HCT116 (cell line): Measurements from ENCODE around the gene C6orf47. TPM values are rescaled to one million over a fixed set of nuclear protein-coding genes. Genes with fewer than 3 reads are reported as not detected.

ENCODE experiments used
- ATAC-seq: fragments of 200-7000 bp; cut with Tn5 transposase; 2 replicates; pipeline ENCODE4 v1.9.1; 2020; ENCODE audit warnings: mild to moderate bottlenecking, moderate library complexity
- BruUV-seq: library from RNA; stranded (reverse); fragments of 400-500 nt; replicated peaks from 2 replicates; lab custom pipeline; 2021; lab: Mats Ljungman, UMichigan
- CTCF ChIA-PET: fragments of 300-600 bp; sonication (Branson Sonifier 250); formaldehyde crosslinking; loops from one replicate; lab custom pipeline; 2021; ENCODE audit warnings: antibody characterized with exemption; lab: Charles Lee
- POLR2A ChIA-PET: fragments of 300-600, 350-600 bp; sonication (Branson Sonifier 250); formaldehyde crosslinking; loops from one replicate; lab custom pipeline; 2021; ENCODE audit warnings: antibody characterized with exemption; lab: Charles Lee
- RAD21 ChIA-PET, 2 experiments: fragments of 300-600 bp; sonication (Branson Sonifier 250); formaldehyde crosslinking; loops; one replicate each; lab custom pipeline; 2023; ENCODE audit warnings: low total read pairs in 2 of 2; ENCODE audit not compliant: uncharacterized antibody in 2 of 2, unreplicated experiment in 2 of 2, low non-redundant PET in 1 of 2; lab: Charles Lee
- DNase-seq: peaks from one replicate; pipeline ENCODE4 v3.0.0-alpha.2; 2010; ENCODE audit warnings: low read depth, low spot score
- H2AFZ ChIP-seq: fragments of 200-600 bp; shearing (Covaris generic), sonication (generic); 2 replicates; pipeline ENCODE4 v1.6.1; 2017; ENCODE audit warnings: low read depth, mixed run types, mixed read lengths, antibody characterized with exemption, low read length; ENCODE audit not compliant: poor library complexity, severe bottlenecking
- H3K27ac ChIP-seq: 2 replicates; pipeline ENCODE4 v1.5.1; 2012; ENCODE audit warnings: low read depth, low read length
- H3K27me3 ChIP-seq: fragments of 200-600 bp; sonication (generic); 2 replicates; pipeline ENCODE4 v1.6.1; 2016; ENCODE audit warnings: mixed run types, low read length, mixed read lengths; ENCODE audit not compliant: insufficient read depth
- H3K36me3 ChIP-seq, 2 experiments: fragments of 200-500 bp in 1 of 2; fragments of 200-600 bp in 1 of 2; sonication (Bioruptor generic) in 1 of 2; sonication (generic) in 1 of 2; 2 replicates each; pipeline versions ENCODE4 v1.5.1 to v1.6.1; 2014 to 2016; ENCODE audit warnings: low read length in 2 of 2, inconsistent platforms in 1 of 2, mixed read lengths in 1 of 2, mixed run types in 1 of 2; ENCODE audit not compliant: insufficient read depth in 2 of 2, control insufficient read depth in 1 of 2
- H3K4me1 ChIP-seq, 2 experiments: fragments of 200-600 bp in 1 of 2; sonication (generic) in 1 of 2; 2 replicates each; pipeline versions ENCODE4 v1.5.1 to v1.6.1; 2012 to 2017; ENCODE audit warnings: low read length in 2 of 2, inconsistent platforms in 1 of 2, mild to moderate bottlenecking in 1 of 2, mixed read lengths in 1 of 2, mixed run types in 1 of 2, moderate library complexity in 1 of 2; ENCODE audit not compliant: insufficient read depth in 2 of 2, control insufficient read depth in 1 of 2
- H3K4me2 ChIP-seq: fragments of 200-600 bp; sonication (generic); 2 replicates; pipeline ENCODE4 v1.6.1; 2017; ENCODE audit warnings: mixed run types, low read length, mixed read lengths
- H3K4me3 ChIP-seq, 2 experiments: fragments of 200-600 bp in 1 of 2; sonication (generic) in 1 of 2; replicated peaks in 1 of 2; 2 replicates each; pipeline ENCODE4 v1.5.1; 2011 to 2016; ENCODE audit warnings: low read length in 2 of 2, control low read depth in 1 of 2, low read depth in 1 of 2, mild to moderate bottlenecking in 1 of 2, mixed read lengths in 1 of 2, mixed run types in 1 of 2
- H3K79me2 ChIP-seq: fragments of 200-600 bp; sonication (generic); 2 replicates; pipeline ENCODE4 v1.6.1; 2017; ENCODE audit warnings: mild to moderate bottlenecking, mixed run types, low read length, moderate library complexity, mixed read lengths; ENCODE audit not compliant: insufficient read depth
- H3K9ac ChIP-seq: fragments of 200-600 bp; sonication (generic); 2 replicates; pipeline ENCODE4 v1.6.1; 2016; ENCODE audit warnings: low read length, mixed read lengths
- H3K9me2 ChIP-seq: fragments of 200-600 bp; sonication (generic), shearing (Covaris generic); 2 replicates; pipeline ENCODE4 v1.6.1; 2017; ENCODE audit warnings: mixed run types, mild to moderate bottlenecking, moderate library complexity; ENCODE audit not compliant: insufficient read depth
- H3K9me3 ChIP-seq, 2 experiments: fragments of 200-500 bp in 1 of 2; fragments of 200-600 bp in 1 of 2; sonication (Bioruptor generic) in 1 of 2; sonication (generic) in 1 of 2; 2 replicates each; pipeline ENCODE4 v1.6.1; 2014 to 2017; ENCODE audit warnings: low read length in 2 of 2, mixed read lengths in 2 of 2, inconsistent platforms in 1 of 2, low read depth in 1 of 2, mild to moderate bottlenecking in 1 of 2, mixed run types in 1 of 2, moderate library complexity in 1 of 2; ENCODE audit not compliant: control insufficient read depth in 1 of 2, insufficient read depth in 1 of 2
- H4K20me1 ChIP-seq: fragments of 200-600 bp; sonication (generic), shearing (Covaris generic); 2 replicates; pipeline ENCODE4 v1.6.1; 2017; ENCODE audit warnings: mixed run types, mild to moderate bottlenecking, moderate library complexity; ENCODE audit not compliant: insufficient read depth
- CBX3 ChIP-seq: IDR thresholded peaks from 2 replicates; pipeline ENCODE4 v1.6.1; 2012; ENCODE audit warnings: low read depth
- CEBPB ChIP-seq: IDR thresholded peaks from 2 replicates; pipeline ENCODE4 v1.6.1; 2012; ENCODE audit warnings: low read depth
- EGR1 ChIP-seq: IDR thresholded peaks from 2 replicates; pipeline ENCODE4 v1.6.1; 2012; ENCODE audit warnings: low read depth
- ELF1 ChIP-seq: IDR thresholded peaks from 2 replicates; pipeline ENCODE4 v1.6.1; 2012; ENCODE audit warnings: low read depth, borderline replicate concordance
- EZH2 ChIP-seq: fragments of 200-600 bp; sonication (generic); IDR thresholded peaks from 2 replicates; pipeline ENCODE4 v1.6.1; 2017; ENCODE audit warnings: antibody characterized with exemption, mixed run types
- EZH2phosphoT487 ChIP-seq: fragments of 200-600 bp; IDR thresholded peaks from 2 replicates; pipeline ENCODE4 v1.6.1; 2018; ENCODE audit warnings: antibody characterized with exemption, borderline replicate concordance
- MAX ChIP-seq: IDR thresholded peaks from 2 replicates; pipeline ENCODE4 v1.6.1; 2012
- POLR2A ChIP-seq: IDR thresholded peaks from 2 replicates; pipeline ENCODE4 v1.7.0; 2011; ENCODE audit warnings: borderline replicate concordance; ENCODE audit not compliant: insufficient read depth, insufficient read length; ENCODE audit errors: extremely low read depth
- REST ChIP-seq: IDR thresholded peaks from 2 replicates; pipeline ENCODE4 v1.6.1; 2012; ENCODE audit warnings: low read depth
- SP1 ChIP-seq: IDR thresholded peaks from 2 replicates; pipeline ENCODE4 v1.6.1; 2012; ENCODE audit warnings: low read depth
- TCF7L2 ChIP-seq: IDR thresholded peaks from 2 replicates; pipeline ENCODE4 v1.7.0; 2011; ENCODE audit warnings: borderline replicate concordance, inconsistent platforms; ENCODE audit not compliant: insufficient read depth, insufficient read length; ENCODE audit errors: extremely low read depth
- YY1 ChIP-seq: IDR thresholded peaks from 2 replicates; pipeline ENCODE4 v1.6.1; 2011; ENCODE audit warnings: low read length, low read depth, moderate library complexity, mild to moderate bottlenecking; ENCODE audit not compliant: insufficient replicate concordance; ENCODE audit errors: extremely low read depth
- intact Hi-C: fragments of 100-400 bp; cut with micrococcal nuclease; formaldehyde crosslinking; loops from 2 replicates; pipeline ENCODE4 v1.10.0; 2022
- total RNA-seq: library from RNA; stranded (reverse); gene quantifications from one replicate; pipeline ENCODE4 v1.2.1, GENCODE V29; 2021; ENCODE audit not compliant: unreplicated experiment

C6orf47 gene
- total RNA-seq, 1 experiment from 2014 or later, result 13.4 TPM

- peaks cover 31% of the 10 kb centered on the region for H3K79me2 ChIP-seq
- BruUV-seq, result no TSS peak
- H3K4me2 ChIP-seq, result no peak overlapping the region
- no peaks in the 10 kb centered on the region for H3K9me3 ChIP-seq
- H4K20me1 ChIP-seq, result no peaks in the 10 kb centered on the region
- no peak overlapping the region for H3K4me3 ChIP-seq
- H3K27ac ChIP-seq, result no peak overlapping the region
- peaks cover 1 to 6% of the 10 kb centered on the region in 2 experiments; a peak in 3 of 4 replicates for H3K36me3 ChIP-seq
- intact Hi-C loops, result no loop called here
- ChIA-PET CTCF (no interaction called here), RAD21 (no interaction called here)
- ATAC-seq, result no peak
- TF ChIP-seq YY1 (no peak), EGR1 (no peak), ELF1 (no peak), CEBPB (no peak), EZH2 (no peak), CBX3 (no peak), REST (no peak), TCF7L2 (no peak), SP1 (no peak), EZH2phosphoT487 (no peak), MAX (no peak), POLR2A (no peak)
- TF ChIP-seq, all 23 proteins: peak for 0
- DNase-seq, result no peak
- POLR2A ChIA-PET, result interaction anchor here (0.9 kb wide), 1 partner anchor 240 kb away, joined by 3 read pairs; the partner anchor contains the start of gene EHMT2
- Histone ChIP-seq H3K27me3 (no peaks in the 10 kb centered on the region), H3K4me1 (peaks cover 11 to 41% of the 10 kb centered on the region in 2 experiments; a peak in 3 of 4 replicates), H3K9ac (no peak overlapping the region), H2AFZ (no peak overlapping the region), H3K9me2 (no peaks in the 10 kb centered on the region)
Measured at GRCh38 chr6:31657406-31658157, 3.0 kb downstream of the C6orf47 start.
